Stimulated activated CD8-positive, alpha-beta memory T cell treated with anti-CD3 and anti-CD28 coated beads, Interleukin-4, amount 100 ng/mL, for 4 hours (primary cell): ENCODE measurements around the gene SGPL1.

Source experiments
- DNase-seq, 2 donors: peaks; one replicate each; pipeline ENCODE4 v3.0.0-alpha.2; 2020; ENCODE audit warnings: low read depth in 2 of 2, low spot score in 1 of 2

SGPL1 gene

DNA sequence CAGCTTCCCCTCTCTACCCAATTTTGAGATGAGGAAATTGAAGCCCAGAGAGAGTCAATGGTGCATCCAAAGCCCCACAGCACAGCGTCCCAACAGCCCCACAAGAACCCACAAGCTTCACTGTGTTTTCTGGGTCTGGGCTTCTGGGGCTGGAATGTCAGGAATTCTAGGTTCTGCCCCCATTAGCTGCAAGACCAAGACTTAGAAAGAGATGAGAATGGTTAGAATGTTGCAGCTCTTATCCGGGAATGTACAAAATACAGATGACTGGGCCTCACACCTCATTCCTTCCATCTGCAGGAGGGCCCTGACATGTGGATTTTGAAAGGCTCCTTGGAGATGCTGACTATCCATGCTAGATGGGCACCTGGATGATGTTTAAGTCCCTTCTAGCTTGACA lies 6.0 kb upstream of the SGPL1 start:
- no peak for DNase-seq

DNA sequence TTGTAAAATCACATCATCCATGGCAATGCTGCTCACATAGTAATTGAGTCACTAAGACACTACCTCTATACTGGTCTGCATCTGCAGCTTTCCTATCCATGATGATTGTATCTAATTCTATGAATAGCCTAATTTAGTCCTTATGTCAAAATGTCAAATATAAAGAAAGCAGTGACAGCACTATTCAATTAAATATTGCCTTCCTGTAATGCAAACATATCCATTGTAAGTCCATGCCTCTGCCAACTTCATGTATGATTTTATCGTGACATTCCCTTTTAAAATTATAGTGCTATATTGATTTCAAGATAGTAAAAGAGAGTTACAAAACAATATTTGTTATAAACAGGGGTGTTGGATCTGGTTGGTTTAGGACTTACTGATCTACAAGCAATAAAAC lies 4.8 kb upstream of the SGPL1 start:
- no peak for DNase-seq

DNA sequence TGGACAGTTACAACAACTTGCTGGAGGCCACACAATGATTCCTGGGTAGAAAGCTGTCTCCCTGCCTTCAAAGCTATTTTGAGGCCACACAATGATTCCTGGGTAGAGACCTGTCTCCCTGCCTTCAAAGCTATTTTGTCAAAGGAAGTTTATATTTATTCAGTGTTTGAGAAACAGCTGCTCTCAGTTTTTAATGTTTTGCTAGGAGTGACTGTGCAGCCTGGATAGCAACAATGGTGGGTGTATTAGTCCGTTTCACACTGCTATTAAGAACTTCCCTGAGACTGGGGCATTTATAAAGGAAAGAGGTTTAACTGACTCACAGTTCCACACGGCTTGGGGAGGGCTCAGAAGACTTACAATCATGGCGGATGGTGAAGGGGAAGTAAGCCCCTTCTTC lies 3.9 kb upstream of the SGPL1 start:
- DNase-seq = no peak

DNA sequence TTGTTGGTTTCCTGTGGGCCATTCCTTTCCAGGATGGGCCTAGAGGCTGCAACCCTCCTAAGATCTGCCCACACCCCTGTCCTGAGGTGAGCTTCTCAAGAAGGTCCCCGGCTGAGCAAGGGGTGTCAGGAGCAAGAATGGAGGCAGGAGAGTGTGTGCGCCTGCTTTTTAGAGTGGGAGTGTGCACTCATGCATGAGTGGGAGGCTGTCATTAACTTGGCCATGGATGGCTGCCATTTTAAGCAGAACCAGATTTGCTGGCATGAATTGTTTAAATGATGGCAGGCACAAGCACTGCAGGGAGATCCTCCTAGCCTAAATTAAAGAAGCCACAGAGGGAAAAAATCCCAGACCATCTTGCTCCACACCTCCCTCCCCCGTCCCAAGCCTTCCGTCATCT lies 2.9 kb upstream of the SGPL1 start:
- no peak for DNase-seq

DNA sequence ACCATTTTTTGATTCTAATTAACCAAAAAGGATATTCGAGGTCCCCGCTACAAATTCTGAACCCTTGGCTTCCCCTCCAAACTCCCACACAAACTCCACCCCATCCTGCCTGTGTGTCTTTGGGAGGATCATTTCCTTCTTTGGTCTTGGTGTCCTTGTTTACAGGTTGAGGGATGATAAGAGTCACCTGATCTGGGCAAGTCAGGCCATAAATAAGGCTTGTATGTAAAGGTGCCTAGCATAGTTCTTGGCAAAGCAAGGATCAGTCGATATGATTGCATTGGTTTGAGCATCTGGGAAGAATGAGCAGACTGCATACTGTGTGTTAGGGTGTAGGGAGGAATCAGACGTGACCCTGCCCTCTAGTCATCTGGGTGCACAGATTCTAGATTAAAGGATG lies 1.6 kb upstream of the SGPL1 start:
- no peak for DNase-seq

DNA sequence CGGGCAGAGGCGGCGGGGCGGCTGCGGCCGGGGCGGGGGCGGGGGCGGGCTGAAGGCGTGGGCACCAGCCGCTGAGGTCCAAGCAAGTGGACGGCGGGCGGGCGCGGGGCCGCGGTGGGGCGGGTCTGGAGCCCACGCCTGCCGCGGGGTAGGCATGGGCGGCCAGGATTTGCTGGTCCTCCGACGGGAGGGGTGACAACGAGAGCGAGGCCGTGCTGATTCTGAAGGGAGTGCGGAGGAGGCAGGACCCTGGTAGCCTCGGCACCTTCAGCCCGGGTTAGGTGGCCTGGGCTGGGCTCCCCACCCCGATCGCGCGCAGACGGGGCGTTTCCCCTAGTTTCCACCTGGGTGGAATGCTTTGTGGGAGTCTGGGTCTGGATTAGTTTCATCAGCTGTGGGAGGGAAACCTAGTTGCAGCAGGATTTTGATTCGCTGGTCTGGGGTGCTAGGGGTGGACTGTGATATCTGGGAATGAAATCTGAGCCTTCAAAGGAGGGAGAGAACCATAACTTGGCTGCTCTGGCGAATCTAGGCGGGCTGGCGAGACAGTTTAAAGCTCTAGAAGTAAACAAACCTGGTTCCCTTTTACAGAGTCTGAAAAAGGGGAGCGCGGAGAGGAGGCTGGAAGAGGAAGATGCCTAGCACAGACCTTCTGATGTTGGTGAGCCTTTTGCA lies 609 bp downstream of the SGPL1 start:
- peak in 1 of 2 donors; percentile 15 for DNase-seq

DNA sequence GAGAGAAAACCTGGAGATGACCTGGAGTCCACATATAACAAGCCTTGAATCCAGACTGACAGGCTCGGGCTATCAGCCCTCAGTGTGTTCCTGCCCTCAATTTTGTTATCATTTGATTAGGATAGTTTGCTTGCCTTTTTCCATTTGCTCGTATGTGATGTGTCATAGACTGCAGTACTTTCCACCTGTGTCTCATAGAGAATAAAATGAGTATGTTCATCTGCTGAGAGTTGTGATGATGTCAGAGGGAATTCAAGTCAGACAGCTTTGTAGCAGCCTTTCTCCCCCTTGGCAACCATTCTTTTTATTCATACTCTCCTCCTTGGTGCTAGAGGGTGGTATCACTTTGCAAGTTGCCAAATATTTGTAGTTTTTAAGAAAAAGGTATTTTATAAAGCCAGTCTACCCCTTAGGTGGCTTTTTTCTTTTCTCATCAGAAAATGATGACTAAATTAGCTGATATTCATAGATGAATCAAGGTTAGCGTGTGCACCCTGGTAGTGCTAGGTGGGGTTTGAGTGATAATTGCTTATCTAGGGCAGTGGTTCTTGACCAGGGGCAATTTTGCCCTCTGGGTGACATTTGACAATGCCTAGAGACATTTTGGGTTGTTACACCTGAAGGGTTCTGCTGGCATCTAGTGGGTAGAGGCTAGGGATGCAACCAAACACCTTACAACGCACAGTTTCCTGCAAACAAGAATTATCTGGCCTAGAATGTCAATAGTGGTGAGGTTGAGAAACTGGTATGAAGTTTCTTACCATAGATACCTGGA lies 5.4 kb downstream of the SGPL1 start:
- no peak for DNase-seq

DNA sequence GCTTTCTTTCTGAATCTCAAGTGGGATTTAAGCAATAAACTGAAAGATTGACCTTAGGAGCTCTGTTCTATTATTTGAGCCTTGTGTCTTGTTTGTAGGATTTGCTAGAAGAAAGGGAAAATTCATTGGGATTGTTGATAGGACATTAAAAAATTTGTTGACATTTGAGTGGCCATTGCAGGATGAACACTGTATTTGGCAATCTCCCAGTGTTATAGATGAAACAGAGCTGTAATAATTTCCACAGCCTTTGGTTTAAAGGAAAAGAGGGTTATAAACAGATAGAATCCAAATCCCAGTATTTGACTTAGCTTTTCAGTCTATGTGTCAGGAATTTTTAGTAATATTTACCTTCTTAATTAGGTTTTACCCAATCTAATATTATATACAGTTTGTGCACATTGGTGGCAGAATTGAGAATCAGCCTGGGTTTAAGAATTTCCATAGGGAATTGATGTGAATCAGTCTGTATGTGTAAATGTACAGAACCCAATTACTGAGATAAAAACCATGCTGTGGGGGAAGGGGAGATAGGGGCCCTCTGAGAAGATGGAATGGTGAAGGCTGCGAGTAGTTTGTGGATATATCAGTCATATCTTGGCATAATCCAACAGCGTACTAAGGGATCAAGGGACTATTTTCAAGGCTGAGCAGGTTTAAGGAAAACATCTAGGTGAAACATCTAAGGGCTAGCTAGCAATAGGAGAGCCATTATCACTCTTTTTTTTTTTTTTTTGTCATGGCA lies 6.5 kb downstream of the SGPL1 start:
- no peak for DNase-seq

DNA sequence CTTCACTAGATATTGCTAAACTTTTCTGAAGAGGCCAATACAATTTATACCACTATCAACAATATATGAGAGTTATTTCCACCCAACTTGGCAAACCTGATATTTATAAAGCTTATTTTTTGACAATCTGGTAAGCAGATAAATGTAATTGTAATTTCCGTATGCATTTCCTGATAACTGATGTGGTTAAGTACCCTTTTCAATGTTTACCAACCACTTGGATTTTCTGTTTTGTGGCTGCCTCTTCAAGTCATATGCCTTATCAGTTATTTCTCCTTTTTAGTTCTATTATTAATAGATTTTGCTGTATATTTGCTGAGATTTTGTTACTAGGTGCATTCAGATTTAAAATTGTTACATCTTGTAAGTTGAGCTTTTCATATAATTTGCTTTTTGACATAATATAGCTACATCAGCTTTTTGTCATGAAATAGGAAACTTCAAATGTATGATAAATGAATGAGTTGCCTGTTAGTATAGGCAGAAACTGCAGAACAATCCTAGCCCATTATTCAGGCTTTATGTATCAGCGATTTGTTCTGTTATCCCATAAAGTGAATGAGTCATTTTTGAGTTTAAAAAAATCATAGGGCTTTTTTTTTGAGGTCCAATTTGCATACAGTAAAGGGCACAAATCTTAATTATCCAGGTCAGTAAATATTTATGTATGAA lies 11.5 kb downstream of the SGPL1 start:
- DNase-seq = no peak

DNA sequence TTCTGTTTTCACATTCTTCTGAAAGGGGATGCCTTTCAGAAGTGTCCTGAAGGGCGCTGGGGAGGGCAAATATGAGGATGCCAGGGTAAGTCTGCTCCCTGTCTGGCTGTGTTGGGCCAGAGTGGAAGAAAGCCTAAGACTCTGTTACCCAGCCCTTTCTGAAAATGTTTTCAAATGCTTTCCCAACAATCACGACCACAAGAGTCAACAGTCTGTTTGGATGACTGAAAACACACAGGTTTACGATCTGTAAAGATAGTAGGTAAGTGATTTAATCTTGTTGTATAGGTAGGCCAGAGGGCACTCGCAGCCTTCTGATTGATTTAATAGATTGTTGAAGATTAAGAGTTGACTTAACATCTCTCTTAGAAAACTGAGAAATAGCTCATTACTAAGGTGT lies 13.2 kb downstream of the SGPL1 start:
- no peak for DNase-seq

DNA sequence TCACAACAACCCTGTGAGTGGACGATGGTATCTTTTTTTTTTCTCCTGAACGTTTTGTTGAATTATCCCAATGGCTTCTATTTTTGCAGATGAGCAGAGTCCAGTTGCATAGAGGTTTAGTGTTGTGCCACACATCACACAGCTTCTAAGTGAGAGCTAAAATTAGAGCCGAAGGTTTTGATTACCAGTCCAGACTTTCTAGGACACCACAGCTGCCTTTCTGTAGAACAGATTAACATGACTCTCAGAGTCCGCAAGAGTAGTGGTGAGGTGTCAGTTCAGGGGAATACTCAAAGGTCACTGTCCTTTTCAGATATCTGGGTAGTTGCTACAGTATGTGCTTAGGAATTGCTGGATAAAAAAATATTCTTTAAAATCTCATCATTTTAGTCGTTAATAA lies 13.8 kb downstream of the SGPL1 start:
- DNase-seq = no peak

DNA sequence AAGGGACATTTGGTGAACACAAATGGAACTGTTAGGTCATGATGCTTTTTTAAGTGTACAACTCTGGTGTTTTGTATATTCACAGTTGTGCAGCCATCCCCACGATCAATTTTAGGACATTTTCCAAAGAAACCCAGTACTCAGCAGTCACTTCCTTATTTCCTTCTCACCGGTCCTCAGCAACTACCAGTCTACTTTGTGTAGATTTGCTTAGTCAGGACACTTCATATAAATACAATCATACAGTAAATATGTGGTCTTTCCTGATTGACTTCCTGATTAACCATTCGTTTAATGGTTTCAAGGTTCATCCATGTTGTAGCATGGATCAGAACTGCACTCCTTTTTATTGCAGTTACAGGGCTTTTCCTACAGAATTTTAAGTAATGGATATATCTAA lies 14.4 kb downstream of the SGPL1 start:
- DNase-seq = no peak

DNA sequence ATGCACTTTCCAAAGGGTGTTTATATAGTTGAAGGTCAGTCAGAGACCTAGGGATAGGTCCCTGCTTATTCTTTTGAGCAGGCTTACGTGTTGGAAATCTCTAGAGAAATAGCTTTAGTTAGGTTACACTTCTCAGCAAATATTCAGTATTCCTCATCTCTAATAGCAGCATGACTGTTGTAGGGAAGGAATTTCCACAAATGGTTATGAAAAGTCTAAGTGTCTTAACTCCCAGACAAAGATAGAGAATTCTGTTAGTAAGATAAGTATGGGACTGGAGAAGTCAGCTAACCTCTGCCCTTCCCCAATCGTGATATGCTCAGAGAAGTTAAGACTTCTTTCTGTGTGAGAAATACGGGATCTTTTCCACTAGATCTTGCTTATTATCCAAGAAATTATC lies 16.5 kb downstream of the SGPL1 start:
- DNase-seq = no peak

DNA sequence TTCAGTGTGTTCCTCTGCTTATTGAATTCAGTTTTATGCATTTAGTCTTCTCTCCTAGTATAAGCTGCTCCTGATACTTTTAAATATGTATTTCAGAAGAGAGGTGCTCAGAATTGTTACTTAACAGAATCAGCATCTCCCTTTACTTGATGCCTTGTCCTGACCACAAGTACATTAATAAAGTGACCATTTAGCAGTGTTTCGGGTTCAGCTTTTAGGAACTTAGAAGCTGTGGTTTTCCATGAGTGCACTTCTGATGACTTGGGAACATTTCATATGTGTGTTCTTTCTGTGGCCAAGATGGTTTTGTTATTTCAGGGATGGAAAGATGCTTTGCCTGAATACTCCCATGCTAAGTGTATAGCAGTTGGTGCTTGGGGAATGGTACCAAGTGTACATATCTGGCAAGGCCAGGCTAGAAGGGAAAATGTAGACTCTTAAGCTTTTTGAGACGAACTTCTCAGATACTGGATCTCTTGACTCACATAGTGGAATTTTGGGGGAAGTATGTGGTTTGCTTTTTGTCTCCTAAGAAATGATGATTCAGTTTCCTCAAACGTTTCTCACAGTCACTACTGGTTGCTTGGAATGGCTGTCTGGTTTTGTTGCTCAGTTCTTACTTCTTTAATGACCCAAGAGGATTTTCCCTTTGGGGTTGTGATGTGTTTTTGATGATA lies 17.2 kb downstream of the SGPL1 start:
- DNase-seq = no peak

DNA sequence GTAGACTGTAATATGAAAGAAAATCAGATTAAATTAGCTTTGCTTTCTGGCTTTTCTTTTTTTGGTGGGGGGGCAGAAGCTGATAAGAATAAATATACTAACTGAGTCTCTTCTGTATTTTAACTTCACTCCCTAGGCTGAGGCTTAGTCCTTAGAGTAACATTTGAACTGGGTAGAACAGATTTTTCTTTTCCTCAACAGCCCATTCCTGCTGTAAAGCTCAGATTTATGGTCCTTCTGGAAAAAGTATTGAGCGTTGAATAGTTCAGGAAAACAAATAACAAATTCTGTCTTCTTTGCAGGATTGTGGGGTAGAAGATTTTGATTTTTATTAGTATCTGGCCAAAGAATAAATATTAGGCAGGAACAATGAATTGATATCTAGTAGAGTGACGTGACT lies 17.9 kb downstream of the SGPL1 start:
- DNase-seq = no peak

DNA sequence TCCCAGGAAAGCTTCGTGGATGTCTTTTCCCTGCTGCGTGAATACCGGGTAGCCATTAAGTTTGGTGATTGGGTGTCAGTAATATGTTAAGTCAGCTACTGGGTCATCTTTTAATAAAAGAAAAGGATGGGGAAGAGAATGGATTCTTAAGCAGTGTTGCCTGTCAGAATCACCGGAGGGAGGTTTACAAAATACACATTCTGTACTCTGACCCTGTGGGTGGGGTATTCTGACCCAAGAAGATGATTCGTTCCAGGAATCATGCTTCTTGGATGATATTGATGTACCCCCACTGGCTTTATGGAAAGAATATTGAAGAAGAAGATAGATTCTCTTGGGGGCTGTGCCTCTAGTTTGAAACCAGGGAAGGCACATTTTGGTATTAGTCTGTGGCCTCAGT lies 18.3 kb downstream of the SGPL1 start:
- DNase-seq = no peak

DNA sequence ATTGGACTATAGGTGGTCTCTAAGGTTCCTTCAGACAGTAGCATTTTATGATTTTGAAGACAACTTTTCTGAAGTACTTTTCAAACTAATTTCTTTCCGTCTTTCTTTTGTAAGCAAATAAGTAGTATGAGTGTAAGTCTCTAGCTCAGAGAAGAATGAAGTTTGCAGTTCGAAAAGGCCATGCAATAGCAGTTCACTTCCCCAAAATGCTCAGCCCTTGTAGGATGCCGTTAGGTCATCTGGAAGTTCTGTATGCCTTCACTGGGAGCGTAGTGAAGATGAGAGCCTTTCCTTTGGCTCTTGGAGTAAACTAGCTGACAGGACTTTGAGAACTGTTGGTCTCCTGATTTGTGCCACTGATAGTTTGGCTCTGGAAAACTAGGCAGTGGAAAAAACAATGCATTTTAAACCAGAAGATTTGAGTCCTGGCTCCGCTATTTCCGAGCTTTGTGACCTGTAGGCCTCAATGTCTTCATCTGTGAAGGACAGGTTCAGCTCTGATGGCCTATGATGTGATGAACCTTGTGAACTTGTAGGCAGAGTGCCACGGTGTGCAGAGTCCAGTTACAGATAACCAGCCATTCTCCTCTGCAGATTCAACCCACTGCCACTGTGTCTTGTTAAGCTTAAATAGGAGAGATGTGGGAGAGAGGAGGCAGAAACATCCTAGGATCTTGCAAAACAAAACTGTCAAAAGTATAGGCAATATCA lies 18.8 kb downstream of the SGPL1 start:
- no peak for DNase-seq

DNA sequence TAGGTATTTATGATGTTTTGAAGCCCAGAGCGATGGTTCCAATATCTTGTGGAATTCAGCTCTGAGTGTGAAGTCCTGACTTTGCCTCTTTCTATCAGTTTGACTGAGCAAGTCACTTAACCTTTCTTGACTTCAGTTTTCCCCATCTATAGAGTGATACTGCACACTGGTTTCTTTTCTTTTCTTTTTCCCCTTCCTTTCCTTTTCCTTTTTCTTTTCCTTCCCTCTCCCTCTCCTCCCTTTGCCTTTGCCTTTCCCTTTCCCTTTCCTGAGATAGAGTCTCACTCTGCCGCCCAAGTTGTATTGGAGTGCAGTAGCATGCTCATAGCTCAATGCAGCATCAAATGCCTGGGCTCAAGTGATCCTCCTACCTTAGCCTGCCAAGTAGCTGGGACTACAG lies 20.6 kb downstream of the SGPL1 start:
- no peak for DNase-seq

DNA sequence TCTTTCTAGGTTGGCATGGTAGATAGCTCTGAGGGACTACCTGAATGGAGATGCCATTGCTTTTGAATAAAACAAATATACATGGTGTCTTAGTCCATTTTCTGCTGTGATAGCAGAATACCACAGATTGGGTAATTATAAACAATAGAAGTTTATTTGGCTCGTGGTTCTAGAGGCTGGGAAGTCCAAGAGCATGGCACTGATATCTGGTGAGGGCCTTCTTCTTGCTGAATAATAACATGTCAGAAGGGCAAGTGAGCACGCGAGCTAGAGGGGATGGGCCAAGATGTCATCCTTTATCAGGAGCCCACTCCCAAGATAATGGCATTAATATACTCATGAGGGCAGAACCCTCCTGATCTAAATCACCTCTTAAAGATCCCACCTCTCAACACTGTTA lies 21.9 kb downstream of the SGPL1 start:
- no peak for DNase-seq

DNA sequence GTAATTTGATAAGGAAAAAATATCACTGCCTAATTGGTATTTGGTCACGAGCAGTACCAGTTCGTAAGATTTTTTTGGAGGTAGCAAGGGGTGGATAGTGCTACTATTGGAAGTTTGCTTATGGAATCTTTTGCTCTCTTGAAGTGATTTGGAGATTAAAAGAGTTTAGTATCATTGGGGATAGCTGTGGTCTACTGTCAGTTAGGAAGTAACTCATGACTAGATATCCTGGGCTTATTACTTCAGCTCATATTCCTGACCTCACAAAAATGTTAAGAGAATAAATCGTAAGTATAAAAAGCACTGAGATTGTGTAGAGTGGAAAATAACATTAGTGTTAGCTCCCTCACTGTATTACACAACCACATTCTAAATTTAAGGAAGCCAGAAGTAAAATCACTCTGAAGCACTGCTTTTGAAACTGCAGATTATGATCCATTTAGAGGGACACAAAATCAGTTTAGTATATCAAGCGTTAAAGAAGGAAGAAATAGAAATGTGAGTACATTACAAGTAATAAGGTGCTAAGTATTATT lies 22.6 kb downstream of the SGPL1 start:
- DNase-seq = no peak
